GM18951 (cell line): Measurements from ENCODE around the gene MAGI2.

ENCODE experiments used
- POLR2A ChIP-seq: IDR thresholded peaks from 4 replicates; pipeline ENCODE4 v1.6.1; 2011; ENCODE audit warnings: mild to moderate bottlenecking; ENCODE audit not compliant: insufficient read length, insufficient read depth; ENCODE audit errors: extremely low read depth
- in situ Hi-C: fragments of 300-500 bp; cut with MboI; formaldehyde crosslinking; loops from one replicate; pipeline ENCODE4 v1.12.0; 2022; ENCODE audit warnings: low sequenced_read_pairs, mixed read lengths, inconsistent platforms; ENCODE audit not compliant: unreplicated experiment

The MAGI2 gene

GRCh38 chr7:78363866-78364265 is 1089.6 kb downstream of the MAGI2 start:
- in situ Hi-C loops = no loop called here
- TF ChIP-seq POLR2A = no peak

DNA sequence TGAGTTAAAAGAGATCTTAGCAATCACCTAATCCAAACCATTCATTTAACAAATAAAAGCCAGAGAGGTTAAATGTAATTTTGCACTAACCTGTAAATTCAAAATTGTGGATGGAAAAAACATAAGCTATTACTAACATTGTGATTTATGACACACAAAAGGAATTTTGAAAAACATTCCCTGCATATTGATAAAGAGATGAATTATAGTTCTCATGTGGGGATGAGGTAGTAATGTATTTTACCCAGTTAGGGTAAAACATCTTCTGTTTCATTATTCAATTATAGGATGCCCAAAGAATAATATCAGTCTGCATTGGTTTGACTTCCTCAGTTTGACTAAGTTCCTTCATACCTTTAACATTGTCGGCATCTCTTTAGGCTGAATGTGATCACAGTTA is 1093.6 kb downstream of the MAGI2 start:
- in situ Hi-C loops = no loop called here
- TF ChIP-seq POLR2A = no peak

DNA sequence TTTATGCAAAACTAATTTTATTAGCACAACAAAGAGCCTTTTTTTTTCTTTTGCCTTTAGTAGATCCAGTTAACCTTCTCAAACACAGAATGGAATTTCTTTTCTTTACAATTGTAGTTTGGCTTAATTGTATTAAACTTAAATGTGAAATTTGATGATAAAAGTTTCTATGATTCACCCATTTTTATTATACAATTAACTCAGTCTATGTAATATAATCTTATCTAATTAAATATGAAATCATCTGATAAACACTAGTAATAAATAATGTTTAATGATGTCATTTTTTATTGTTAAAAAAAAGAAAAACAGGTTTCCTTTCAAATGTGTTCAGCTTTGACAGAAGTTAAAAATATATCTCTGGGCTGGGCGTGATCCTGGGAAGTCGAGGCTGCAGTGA is 1095.8 kb downstream of the MAGI2 start:
- in situ Hi-C loops = no loop called here
- no peak for TF ChIP-seq POLR2A

GRCh38 chr7:78355834-78356233 is 1097.6 kb downstream of the MAGI2 start:
- TF ChIP-seq POLR2A = no peak

GRCh38 chr7:78350926-78351325 is 1102.5 kb downstream of the MAGI2 start:
- TF ChIP-seq POLR2A = no peak
- in situ Hi-C loops = no loop called here

More at GRCh38 chr7:78355834-78356233, 1097.6 kb downstream of the MAGI2 start:
- in situ Hi-C loops = no loop called here

DNA sequence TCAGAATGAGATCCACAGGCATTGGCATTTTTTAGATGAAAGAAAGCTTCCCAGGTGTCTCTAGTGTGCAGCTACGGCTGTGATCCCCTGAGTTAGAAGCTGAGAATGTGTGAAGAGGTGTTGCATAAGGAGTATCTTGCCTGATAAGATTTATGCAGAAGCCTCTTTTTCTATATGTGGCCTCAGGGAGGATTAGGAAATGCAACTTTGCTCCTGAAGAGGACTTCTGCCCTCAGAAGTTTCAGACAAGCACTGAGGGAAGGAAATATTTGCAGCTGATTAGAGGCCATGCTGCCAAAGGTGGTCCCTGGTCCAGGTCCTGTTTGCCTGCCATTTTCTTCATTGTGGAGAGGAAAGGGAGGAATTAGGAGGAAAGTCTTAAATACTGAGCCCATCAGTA is 1103.1 kb downstream of the MAGI2 start:
- TF ChIP-seq POLR2A = no peak
- in situ Hi-C loops = no loop called here

DNA sequence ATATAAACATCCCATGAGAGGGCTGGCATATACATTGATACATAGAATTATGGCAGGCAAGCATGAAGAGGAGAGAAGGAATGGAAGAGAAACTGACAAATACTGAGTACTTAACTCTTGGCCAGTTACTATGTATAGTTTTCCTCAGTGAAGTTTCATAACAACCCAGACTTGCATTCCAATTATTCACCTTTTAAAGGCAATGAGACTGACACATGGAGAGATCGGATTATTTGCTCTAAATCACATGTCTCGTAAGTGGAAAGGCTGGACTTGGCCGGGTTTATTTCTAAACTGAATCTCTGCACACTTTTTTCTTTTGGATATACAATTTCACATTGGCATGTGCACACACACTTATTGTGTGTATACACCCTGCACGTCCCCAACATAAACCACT is 1106.6 kb downstream of the MAGI2 start:
- in situ Hi-C loops = no loop called here
- no peak for TF ChIP-seq POLR2A

- no peak for TF ChIP-seq POLR2A
- in situ Hi-C loops = no loop called here
These were observed 1107.5 kb downstream of the MAGI2 start for GRCh38 chr7:78345979-78346378.

GRCh38 chr7:78345293-78345911 is 1108.1 kb downstream of the MAGI2 start:
- no peak for TF ChIP-seq POLR2A
- in situ Hi-C loops = no loop called here

DNA sequence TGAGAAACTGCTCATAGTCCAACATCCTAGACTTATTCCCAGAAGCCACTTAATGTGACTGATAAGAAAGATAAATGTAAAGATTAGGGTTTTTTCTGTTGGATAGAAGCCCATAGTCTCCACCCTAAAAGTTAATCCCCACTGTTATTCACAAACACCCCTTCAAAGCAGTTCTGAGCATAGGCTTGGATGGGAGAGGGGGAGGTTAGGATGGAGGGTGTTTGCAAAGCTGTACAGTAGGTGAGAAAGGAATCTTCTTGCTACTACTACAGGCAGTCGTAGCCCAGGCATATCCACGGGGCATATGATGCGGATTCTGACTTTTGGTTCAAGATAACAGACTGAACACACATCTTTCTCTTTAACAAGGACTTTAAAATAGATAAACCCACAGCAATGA is 1119.0 kb downstream of the MAGI2 start:
- in situ Hi-C loops = no loop called here
- no peak for TF ChIP-seq POLR2A

GRCh38 chr7:78333530-78334425 is 1119.7 kb downstream of the MAGI2 start:
- TF ChIP-seq POLR2A = no peak
- in situ Hi-C loops = no loop called here

- TF ChIP-seq POLR2A = no peak
- in situ Hi-C loops = no loop called here
These were observed 1124.3 kb downstream of the MAGI2 start for GRCh38 chr7:78329001-78329655.

GRCh38 chr7:78327718-78328117 is 1125.7 kb downstream of the MAGI2 start:
- in situ Hi-C loops = no loop called here
- TF ChIP-seq POLR2A = no peak
